HG02678 (cell line): Measurements from ENCODE around the gene KLK15.

ENCODE experiments used
- ATAC-seq: cut with Tn5 transposase; IDR thresholded peaks from one replicate; pipeline ENCODE4 v1.9.1; 2021; ENCODE audit warnings: mild to moderate bottlenecking, moderate library complexity; ENCODE audit not compliant: unreplicated experiment

The KLK15 gene

DNA sequence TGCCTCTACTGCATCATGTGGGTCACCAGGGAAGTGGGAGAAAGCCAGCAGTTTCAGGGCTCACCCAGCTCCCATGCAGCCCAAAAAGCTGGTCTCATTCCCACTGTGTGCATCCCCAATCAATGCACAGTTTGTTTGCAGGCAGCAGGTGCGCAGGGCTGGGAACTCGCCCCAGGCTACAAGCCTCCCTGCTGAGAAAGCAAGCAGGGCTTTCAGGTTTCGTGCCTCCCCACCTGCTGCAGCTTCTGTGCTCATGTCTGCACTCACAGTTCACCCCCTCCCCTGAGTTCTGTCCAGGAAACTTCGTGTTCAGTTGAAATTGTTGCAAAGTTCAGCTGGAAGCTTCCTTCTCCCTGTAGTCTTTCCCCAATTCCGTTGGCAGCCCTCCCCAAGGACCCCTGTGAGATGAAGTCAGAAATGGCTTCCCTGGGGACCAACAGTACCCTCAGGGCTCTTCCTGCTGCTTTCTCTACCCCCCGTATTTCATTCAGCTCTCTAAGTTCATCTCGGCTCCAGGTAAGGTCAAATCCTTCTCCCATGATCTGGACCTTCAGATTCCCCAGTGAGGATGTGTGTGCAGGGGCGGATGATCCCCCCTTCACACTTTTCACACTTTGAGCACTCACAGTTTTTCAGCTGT is 11.0 kb upstream of the KLK15 start:
- ATAC-seq, result no peak

DNA sequence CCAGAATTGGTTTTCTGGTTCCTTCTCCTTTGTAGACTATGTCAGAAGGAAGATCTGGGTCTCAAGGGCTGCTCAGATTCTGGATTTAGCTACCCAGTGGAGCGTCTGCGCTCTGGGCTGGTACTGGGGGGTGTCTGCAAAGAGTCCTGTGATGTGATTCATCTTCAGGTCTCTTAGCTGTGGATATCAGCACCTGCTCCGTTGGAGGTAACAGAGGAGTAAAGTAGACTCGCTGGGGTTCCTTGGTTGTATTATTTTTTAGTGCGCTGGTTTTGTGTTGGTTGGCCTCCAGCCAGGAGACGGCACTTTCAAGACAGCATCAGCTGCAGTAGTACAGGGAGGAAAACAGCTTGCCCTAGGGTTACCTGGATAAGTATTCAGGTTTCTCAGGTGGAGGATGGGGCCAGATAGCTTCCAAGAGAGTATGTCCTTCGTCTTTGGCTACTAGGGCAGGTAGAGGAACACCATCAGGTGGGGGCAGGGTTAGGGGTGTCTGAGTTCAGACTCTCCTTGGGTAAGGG is 10.4 kb upstream of the KLK15 start:
- no peak for ATAC-seq

DNA sequence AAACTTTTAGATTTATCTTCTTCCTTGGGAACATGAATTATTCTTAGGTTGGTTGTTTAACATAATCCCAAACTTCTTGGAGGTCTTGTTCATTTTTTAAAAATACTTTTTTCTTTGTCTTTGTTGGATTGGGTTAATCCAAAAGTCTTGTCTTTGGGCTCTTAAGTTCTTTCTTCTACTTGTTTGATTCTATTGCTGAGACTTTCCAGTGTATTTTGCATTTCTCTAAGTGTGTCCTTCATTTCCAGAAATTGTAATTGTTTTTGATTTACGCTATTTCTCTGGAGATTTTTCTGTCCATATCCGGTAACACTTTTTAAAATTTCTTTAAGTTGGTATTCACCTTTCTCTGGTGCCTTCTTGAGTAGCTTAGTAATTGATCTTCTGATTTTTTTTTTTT is 9.8 kb upstream of the KLK15 start:
- no peak for ATAC-seq

DNA sequence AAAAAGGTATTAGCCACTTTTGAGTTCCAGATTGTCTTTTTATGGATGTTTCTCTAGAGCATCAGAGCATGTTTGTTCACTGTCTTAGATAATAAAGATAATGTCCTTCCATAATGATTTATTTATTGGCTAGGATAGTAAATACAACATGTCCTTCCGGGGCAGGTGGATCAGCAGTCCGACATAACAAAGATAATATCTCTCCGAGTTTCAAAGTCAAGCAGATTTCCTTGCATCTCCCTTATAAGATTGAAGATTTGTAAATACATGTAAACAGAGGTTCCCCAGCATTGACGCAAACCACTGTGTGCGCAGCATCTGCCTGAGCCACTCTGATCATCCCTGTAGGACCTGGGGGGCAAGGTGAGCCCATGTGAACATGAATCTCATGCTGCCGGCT is 8.8 kb upstream of the KLK15 start:
- ATAC-seq, result no peak

DNA sequence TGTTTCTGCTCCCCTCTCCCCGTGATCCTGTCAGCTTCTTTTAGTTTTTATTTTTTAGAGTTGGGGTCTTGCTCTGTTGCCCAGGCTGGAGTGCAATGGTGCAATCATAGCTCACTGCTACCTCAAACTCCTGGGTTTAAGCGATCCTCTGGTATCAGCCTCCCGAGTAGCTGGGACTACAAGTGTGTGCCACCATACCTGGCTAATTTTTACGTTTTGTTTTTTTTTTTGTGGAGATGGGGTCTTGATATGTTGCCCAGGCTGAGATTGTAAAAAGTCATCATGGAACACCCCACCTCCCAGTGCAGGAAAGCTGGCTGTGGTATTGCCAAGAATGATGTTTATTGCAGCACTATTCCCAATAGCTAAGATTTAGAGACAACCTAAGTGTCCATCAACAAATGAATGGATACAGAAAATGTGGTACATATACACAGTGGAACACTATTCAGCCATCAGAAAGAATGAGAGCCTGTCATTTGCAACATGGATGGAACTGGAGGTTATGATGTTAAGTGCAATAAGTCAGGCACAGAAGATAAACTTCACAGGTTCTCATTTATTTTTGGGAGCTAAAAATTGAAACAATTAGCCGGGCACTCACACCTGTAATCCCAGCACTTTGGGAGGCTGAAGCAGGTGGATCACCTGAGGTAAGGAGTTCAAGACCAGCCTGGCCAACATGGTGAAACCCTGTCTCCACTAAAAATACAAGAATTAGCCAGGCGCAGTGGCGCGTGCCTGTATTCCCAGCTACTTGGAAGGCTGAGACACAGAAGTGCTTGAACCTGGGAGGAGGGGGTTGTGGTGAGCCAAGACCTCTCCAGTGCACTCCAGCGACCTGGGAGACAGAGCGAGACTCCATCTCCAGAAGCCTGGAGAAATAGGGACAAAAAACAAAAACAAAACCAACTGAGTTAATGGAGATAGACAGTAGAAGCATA is 6.6 kb upstream of the KLK15 start:
- ATAC-seq, result no peak

DNA sequence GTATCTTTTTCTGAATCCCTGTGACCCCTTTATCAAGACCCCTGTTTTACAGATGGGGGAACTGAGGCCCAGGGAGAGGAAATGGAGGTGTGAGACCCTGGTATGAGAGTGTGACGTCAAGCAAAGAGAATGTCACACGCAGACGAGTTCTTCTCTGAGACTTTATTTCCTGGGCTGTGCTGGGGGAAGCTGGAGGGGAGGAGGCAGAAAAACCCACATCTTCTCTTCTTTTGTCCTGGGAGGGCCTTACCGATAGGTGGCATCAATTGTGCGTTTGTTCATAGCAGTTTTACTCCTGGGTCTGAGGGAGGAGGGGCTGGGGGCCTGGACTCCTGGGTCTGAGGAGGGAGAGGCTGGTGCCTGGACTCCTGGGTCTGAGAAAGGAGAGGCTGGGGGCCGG is 4.9 kb upstream of the KLK15 start:
- no peak for ATAC-seq

DNA sequence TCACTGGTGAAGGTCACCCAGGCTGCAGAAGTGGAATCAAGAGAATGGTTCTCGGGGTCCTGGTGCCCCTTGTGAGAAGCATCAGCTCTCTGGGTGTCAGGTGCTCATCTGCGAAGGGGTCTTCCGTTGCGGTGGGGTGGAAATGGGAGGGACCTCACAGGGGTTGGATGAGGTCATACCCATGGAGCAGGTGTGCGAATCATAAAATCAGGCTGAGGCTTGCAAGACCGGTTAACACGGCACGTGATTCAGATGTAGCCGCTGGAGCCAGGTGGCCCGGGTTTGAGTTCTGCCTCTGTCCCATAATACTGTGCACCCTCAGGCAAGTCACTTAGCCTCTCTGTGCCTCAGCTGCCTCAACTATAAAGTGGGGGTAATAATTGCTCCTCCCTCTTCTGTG is 3.9 kb upstream of the KLK15 start:
- no peak for ATAC-seq

DNA sequence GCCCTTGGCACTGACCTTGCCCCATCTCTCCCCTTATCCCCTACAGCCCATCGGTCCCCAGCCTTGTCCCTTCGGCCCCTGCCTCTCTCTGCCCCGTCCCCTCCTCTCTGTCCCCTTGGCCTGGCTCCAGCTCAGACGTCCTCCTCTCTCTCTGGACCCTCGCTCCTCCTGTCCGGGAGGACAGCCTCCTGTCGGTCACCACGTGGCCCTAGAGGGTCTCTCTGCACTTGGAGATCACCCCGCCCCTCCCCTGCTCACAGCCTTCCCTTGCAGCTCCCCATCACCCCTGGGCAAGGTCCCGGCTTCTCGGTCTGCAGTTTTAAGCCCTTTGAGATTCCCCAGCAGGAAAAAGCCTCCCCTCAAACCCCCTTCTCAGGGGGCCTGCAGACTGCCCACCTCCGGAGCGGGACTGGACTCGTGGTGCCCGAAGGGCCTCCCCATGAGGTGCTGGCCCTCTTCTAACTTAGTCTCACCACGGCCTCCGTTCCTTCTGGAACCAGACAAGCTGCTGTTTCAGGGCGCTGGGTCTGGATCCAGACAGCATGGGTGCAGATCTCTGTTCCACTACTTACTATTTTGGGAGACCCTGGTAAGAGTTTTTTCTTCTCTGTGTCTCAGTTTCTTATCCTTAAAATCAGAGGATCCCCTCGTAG is 3.3 kb upstream of the KLK15 start:
- no peak for ATAC-seq

DNA sequence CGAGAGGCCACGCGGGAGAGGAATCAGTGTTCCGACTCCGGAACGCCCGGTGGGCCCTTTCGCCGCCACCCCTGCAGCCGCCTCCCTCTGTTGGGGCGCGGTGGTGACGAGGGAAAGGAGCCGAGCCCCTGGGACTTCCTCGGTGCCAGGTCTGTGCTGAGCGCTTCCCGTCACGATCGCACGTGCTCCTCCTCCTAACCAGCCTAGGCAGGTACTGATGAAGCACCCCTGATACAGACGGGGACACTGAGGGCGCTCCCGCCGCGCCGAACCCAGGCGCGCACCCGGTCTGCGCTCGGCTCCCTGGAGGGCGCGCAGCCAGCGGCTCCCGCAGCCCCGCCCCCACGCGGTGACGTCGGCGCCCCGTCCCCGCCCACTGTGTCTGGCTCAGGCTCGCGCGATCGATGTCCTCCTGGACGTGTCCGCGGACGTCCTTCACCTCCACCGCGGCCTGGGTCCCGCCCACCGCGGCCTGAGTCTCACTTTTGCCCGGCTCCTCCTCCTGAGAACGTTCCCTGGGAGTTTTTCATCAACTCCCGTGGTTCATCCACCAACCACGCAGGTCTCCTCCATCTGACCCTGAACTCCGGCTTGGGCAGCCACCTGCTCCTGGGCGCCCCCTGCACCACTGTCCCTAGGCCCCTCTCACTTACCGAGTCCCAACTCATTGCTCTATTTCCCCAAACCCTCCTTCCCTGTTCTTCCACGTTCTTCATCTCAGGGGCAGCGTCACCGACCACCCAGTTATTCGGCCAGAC is 2.6 kb upstream of the KLK15 start:
- ATAC-seq, result peak; percentile 81

DNA sequence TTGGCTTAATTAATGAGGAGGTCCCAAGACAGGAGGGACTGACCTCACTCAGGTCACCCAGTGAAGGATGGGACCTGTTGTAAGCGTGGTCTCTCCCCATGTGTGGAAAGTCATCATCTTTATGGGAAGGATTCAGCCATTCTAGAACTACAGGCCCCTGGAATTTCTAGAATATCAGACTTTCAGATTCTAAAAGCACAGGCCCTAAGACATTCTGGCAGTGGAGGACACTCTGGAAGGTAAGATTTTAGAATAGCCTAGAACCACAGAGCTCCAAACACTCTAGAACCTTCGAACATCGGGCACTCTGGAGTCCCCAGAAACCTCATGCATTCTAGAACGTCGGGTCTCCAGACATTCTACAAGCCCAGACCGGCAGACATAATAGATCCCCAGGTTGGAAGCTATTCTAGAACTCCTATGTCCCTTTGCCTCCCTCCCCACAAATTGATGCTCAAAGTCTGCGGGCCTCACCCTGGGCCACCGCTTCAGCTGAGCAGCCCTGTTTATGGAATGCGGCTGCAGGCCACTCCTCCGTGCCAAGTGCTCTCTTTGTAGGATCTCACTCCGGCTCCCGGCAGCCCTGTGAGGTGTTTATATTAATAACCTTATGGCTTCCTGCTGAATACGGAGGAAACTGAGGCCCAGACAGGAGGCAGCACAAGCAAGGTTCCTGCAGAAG is 1.9 kb upstream of the KLK15 start:
- ATAC-seq, result no peak

DNA sequence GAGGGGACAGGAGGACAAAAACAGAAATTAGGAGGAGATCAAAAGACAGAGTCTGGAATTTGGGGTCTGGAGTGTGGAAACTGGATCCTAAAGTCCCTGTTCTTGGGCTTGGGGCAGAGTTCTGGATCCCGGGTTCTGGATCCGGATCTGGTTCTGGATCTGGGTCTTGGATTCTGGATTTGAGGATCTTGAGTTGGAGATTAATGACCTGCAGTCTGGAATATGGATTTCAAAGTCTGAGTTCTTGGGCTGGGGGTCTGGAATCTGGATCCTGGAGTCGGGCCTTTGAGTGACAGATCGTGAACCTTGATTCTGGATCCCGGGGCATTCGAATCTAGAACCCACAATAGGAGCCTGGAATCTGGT is 411 bp upstream of the KLK15 start:
- no peak for ATAC-seq

DNA sequence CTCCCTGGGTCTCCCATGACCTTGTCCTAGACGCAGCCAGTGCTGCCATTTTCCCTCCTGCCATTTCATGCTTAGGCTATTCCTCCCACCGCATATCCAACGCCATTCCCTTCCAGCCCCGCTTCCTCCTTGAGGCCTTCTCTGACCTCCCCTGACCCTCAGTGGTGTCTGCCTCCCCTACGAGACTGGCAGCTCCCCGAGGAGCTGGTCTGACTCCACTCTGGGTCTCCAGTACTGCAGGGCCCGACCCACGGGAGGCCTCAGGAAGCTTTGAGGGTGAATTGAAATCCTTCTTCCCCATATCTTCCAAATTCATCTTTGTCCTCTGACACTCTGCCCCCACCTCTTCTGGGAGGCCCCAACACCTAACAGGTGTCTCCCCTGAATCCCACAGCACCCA is 708 bp downstream of the KLK15 start:
- ATAC-seq, result no peak

DNA sequence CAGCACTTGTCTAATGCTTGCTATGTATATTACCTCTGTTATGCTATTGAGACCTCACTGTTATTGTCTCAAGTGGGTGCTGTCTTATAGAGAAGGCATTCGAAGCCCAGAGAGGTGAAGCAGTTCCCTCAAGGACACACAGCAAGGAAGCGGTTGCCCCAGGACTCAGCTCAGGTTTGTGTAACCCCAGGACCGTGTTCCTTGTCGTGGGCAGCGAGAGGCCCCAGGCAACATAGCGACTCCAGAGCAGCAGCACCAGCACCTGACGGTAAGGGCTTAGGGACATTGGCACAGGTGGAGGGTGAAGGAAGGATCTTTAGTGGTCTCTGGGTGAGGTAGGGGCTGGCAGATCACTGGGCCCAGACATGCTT is 2.4 kb downstream of the KLK15 start:
- no peak for ATAC-seq

DNA sequence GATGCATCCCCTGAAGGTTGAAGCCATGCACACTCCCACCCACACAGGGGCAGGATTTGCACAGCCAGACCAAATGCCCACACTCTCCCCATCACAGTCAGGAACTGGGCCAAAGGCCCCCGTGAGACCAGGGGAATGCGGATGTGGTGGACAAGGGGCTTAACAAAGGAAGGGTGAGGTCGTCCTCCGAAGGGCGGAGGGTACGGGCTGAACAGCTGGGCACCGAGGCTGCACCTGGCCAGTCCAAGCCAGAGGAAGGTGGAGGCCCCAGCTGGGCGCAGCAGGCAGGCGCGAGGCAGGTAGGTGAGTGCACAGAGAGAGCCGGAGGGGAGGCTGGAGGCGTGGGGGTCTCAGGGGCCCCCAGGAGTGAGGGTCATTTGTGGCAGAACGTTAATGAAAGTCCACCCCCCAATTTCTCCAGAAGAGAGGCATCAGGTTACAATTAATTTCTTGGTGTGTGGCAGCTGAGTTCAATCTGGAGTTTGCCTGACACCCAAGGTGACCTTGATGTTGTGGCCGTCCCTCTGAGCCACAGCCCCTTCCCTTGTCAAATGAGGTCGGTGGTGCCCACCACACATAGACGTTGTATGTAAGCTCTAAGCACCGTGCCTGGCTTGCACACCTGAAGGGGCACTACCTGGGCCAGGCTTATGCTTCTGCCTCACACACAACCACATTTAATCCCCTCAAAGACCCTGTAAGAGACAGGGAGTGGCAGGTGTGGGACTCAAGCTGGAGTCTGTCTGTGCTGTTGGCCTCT is 2.9 kb downstream of the KLK15 start:
- no peak for ATAC-seq

DNA sequence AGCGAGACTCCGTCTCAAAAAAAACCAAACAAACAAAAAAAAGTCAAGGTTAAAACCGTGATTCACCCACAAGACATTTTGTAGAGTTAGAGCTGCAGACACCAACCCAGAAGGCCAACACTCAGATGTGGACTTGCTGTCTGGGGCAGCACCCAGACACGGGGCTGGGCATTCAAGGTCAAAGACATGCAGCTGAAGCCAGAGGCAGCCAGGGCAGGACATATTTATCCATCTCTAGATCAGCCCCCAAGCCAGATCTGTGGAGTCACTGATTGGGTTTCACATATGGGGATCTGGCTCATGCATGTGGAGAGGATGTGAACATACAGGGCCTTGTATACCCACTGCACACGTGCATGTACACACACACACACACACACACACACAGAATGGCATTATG is 3.6 kb downstream of the KLK15 start:
- no peak for ATAC-seq

DNA sequence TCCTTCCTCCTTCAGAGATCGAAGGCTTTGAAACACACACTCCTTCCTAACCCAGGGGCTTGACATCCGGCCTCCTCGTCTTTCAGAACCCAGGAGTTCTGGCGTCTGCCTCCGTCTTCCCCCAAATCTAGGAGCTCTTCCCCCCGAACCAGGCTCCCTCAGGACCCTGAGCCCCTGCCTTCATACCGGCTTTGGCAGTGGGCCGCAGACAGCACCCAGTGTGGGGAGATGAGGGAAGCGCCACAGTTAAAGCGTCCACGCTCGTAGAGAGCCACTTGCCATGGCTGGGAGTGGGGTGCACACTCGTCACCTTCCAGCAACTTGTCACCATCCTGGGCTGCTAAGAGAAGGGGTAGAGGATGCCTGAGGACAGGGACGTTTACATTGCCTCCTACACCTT is 5.9 kb downstream of the KLK15 start:
- no peak for ATAC-seq

DNA sequence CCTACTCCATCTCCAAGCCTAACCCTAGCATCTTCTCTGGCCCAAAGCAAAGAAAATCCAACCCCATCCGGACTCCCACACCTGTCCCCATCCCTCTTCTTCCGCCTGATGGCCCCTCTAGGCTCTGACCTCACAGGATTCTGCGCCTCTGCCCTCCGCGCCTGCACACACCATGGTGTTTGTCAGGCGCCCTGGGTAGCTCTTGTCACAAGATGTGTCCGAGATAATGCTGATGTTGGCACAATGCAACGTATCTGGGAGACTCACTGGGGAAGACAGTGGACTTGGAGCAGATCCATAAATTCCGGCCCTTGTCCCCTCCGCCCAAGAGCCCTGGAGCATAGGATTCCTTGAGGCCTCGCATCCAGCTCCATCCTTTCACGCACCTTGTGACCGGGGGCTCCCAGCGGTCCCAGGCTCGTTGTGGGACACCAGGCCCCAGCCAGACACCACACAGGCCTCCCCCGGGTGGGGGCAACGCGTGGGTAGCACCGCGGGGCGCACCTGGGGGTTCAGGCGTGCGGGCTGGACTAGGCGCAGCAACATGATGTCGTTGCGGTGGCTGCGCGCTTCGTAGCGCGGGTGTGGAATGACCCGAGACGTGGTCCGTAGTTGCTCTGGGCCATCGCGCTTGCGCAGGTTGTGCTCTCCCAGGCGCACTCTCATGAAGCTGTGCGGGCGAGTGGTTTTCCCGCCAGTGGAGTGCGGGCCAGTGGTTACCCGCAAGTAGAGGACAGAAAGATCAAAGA is 6.7 kb downstream of the KLK15 start:
- ATAC-seq, result no peak

DNA sequence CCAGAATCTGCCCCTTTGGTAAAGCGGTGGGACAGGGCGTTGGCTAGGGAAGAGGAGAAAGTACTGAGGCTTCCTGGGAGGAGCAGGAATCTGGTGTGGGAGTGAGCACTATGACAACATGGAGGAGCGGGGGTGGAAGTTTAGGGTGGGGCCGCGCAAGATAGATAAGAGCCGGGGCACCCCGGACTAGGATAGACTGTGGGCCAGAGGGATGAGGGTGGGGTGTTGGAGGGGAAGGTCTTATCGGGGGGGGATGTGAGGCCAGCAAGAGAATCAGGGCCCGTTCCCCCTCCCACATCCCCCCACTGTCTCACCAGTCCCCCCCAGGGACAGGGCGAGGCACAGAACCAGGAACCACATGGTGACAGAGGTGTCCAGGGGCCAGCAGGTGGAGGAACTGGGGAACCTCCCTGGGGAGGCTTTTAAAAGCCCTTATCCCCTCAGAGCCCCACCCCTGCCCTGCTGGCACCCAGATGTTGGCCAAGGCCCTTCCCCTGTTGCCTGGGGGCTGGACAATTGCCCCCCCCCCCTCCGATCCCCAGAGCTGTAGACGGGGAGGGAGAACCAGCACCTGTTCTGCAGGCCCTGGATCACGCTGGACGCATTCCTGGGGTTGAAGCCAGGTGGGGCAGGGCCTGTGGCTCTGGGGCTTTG is 9.9 kb downstream of the KLK15 start, which contains the start of gene KLK1:
Gene KLK1 (minus strand): TSS at position 399 of the 654 bp plus-strand sequence. CDS start 39 bp downstream, at position 360.
- no peak for ATAC-seq
